HL-60 (cell line): ENCODE data around the gene COL28A1.

Experiments used
- DNase-seq, 2 experiments: peaks; one replicate each; pipeline ENCODE4 v3.0.0-alpha.2; 2010 to 2020; ENCODE audit warnings: low read depth in 1 of 2, low spot score in 1 of 2
- H3K27ac ChIP-seq: fragments of 250-450 bp; sonication (Bioruptor Pico); replicated peaks from 2 replicates; pipeline ENCODE4 v1.5.1; 2020; ENCODE audit warnings: mild to moderate bottlenecking, moderate library complexity
- H3K27me3 ChIP-seq: fragments of 250-450 bp; sonication (Bioruptor Pico); 2 replicates; pipeline ENCODE4 v1.5.1; 2021; ENCODE audit warnings: mild to moderate bottlenecking, moderate library complexity; ENCODE audit not compliant: insufficient read depth, poor library complexity, severe bottlenecking
- H3K4me3 ChIP-seq: replicated peaks from 2 replicates; pipeline ENCODE4 v1.5.1; 2011; ENCODE audit warnings: mild to moderate bottlenecking, control low read depth, low read length; ENCODE audit not compliant: insufficient read depth
- GABPA ChIP-seq: IDR thresholded peaks from 2 replicates; pipeline ENCODE4 v1.6.1; 2012; ENCODE audit warnings: low read depth
- POLR2AphosphoS5 ChIP-seq: IDR thresholded peaks from 2 replicates; pipeline ENCODE4 v1.6.1; 2012; ENCODE audit warnings: low read depth
- SPI1 ChIP-seq: IDR thresholded peaks from 2 replicates; pipeline ENCODE4 v1.6.1; 2012; ENCODE audit warnings: low read depth, mild to moderate bottlenecking, borderline replicate concordance
- TF ChIP-seq, protein P1 (sequence below): IDR thresholded peaks from 2 replicates; pipeline ENCODE4 v1.6.1; 2012; ENCODE audit warnings: low read depth; ENCODE audit not compliant: insufficient replicate concordance
- TF ChIP-seq, protein P2 (sequence below): IDR thresholded peaks from one replicate; pipeline ENCODE4 v1.5.1; 2011; ENCODE audit warnings: low read length, control low read depth, inconsistent platforms; ENCODE audit not compliant: insufficient read depth

Gene COL28A1

DNA sequence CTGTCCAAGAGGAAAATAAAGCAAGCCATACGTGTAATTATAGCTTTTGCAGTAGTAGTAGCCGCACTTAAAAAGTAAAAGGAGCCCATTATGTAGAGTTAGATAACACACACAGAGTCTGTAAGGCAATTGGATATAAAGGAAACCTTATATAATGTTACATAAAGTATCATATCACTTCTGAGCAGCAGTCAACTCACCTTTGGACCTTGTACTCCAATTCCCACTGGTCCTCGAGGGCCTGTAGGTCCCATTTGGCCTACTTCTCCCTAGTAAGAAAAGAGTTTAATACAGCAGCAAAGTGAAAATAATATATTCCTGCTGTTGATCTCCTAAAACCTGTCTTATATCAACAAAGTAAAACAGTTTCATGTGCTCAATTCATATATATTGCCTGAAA, 83.6 kb downstream of the COL28A1 start:
- DNase-seq, result no peak

DNA sequence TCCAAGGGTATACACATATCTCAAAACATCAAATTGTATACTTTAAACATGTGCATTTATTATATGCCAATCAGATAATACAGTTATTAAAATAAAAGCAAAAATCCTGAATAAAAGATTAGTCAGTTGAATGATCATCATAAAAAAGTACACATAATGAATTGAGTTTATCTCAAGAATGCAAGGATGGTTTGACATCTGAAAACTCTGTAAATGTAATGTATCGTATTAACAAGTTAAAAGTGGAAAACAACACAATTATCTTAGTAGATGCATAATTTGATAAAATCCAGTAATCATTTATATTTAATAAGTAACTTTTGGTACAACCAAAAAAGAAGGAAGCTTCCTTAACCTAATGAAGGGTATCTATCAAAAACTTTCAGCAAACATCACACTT, 86.6 kb downstream of the COL28A1 start:
- H3K27me3 ChIP-seq, result no peaks in the 10 kb centered on the region
- TF ChIP-seq, protein P1, sequence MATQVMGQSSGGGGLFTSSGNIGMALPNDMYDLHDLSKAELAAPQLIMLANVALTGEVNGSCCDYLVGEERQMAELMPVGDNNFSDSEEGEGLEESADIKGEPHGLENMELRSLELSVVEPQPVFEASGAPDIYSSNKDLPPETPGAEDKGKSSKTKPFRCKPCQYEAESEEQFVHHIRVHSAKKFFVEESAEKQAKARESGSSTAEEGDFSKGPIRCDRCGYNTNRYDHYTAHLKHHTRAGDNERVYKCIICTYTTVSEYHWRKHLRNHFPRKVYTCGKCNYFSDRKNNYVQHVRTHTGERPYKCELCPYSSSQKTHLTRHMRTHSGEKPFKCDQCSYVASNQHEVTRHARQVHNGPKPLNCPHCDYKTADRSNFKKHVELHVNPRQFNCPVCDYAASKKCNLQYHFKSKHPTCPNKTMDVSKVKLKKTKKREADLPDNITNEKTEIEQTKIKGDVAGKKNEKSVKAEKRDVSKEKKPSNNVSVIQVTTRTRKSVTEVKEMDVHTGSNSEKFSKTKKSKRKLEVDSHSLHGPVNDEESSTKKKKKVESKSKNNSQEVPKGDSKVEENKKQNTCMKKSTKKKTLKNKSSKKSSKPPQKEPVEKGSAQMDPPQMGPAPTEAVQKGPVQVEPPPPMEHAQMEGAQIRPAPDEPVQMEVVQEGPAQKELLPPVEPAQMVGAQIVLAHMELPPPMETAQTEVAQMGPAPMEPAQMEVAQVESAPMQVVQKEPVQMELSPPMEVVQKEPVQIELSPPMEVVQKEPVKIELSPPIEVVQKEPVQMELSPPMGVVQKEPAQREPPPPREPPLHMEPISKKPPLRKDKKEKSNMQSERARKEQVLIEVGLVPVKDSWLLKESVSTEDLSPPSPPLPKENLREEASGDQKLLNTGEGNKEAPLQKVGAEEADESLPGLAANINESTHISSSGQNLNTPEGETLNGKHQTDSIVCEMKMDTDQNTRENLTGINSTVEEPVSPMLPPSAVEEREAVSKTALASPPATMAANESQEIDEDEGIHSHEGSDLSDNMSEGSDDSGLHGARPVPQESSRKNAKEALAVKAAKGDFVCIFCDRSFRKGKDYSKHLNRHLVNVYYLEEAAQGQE, result no peak
- TF ChIP-seq SPI1, result no peak
- no peak for TF ChIP-seq GABPA
- TF ChIP-seq, protein P2, sequence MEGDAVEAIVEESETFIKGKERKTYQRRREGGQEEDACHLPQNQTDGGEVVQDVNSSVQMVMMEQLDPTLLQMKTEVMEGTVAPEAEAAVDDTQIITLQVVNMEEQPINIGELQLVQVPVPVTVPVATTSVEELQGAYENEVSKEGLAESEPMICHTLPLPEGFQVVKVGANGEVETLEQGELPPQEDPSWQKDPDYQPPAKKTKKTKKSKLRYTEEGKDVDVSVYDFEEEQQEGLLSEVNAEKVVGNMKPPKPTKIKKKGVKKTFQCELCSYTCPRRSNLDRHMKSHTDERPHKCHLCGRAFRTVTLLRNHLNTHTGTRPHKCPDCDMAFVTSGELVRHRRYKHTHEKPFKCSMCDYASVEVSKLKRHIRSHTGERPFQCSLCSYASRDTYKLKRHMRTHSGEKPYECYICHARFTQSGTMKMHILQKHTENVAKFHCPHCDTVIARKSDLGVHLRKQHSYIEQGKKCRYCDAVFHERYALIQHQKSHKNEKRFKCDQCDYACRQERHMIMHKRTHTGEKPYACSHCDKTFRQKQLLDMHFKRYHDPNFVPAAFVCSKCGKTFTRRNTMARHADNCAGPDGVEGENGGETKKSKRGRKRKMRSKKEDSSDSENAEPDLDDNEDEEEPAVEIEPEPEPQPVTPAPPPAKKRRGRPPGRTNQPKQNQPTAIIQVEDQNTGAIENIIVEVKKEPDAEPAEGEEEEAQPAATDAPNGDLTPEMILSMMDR, result no peak
- no peak for DNase-seq
- no peak overlapping the region for H3K27ac ChIP-seq
- H3K4me3 ChIP-seq, result no peak overlapping the region

More for the DNA sequence above, 83.6 kb downstream of the COL28A1 start:
- Histone ChIP-seq H3K4me3 (no peak overlapping the region), H3K27ac (no peak overlapping the region), H3K27me3 (no peaks in the 10 kb centered on the region)
- TF ChIP-seq POLR2AphosphoS5 (no peak), GABPA (no peak), SPI1 (no peak)
- TF ChIP-seq, protein P1, result no peak
- TF ChIP-seq, protein P2, result no peak

DNA sequence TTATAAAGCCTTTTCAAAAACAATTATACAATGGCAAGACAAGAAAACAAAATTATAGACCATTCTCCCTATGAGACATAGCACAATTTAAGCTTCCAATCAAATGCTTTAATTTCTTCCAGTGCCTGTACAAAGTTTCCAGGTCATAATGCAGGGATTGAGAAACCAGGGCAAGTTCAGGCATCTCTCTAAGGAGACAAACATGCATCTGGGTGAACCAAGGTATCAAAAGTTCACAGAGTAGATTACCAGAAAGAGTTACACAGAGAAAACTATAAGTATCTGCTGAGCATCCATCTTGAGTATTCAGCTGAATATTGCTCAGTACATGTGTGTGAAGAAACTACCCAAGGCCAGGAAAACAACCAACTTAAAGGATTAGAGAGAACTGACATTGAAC, 89.1 kb downstream of the COL28A1 start:
- H3K27ac ChIP-seq, result no peak overlapping the region
- TF ChIP-seq, protein P2, result no peak
- TF ChIP-seq POLR2AphosphoS5 (no peak), GABPA (no peak), SPI1 (no peak)
- TF ChIP-seq, protein P1, result no peak

More for the DNA sequence above, 89.1 kb downstream of the COL28A1 start:
- no peak for DNase-seq
- Histone ChIP-seq H3K4me3 (no peak overlapping the region), H3K27me3 (no peaks in the 10 kb centered on the region)
